LNCaP clone FGC (cell line): ENCODE measurements around the gene BLNK.
"Not testable (repeated sequence)": the region's sequence is repeated elsewhere in the genome, so short reads cannot be mapped to it uniquely, and the experiment has no call there.

ENCODE experiments used
- DNase-seq: peaks from one replicate; pipeline ENCODE4 v3.0.0-alpha.2; 2011; ENCODE audit warnings: low read depth
- H3K4me3 ChIP-seq: 2 replicates; pipeline ENCODE4 v1.5.1; 2011; ENCODE audit warnings: mild to moderate bottlenecking, low read depth, low read length, control low read depth
- TF ChIP-seq, protein P1 (sequence below): IDR thresholded peaks from 2 replicates; pipeline ENCODE4 v1.5.1; 2012; ENCODE audit warnings: mild to moderate bottlenecking; ENCODE audit not compliant: control insufficient read depth, insufficient read depth; ENCODE audit errors: extremely low read depth

BLNK gene

DNA sequence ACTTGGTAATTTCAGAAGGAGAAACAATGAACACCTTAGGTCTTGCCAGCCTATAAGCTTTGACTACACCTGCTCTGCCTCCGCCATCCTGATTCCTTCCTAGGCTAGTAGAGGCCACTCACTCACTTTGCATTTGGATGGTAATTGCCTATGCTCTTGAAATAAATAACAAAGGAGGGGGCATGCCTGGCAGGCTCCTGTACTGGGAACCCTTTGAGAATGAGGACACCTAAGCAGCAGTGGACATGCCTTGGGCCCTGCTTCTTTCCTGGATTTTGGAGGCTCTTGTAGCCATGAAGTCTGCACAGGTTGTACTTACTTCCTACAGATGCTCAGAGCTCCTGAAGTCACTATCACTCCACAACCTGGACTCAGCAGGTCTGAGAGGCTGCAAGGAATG lies 65.8 kb downstream of the BLNK start:
- H3K4me3 ChIP-seq, result no peak overlapping the region
- TF ChIP-seq, protein P1, sequence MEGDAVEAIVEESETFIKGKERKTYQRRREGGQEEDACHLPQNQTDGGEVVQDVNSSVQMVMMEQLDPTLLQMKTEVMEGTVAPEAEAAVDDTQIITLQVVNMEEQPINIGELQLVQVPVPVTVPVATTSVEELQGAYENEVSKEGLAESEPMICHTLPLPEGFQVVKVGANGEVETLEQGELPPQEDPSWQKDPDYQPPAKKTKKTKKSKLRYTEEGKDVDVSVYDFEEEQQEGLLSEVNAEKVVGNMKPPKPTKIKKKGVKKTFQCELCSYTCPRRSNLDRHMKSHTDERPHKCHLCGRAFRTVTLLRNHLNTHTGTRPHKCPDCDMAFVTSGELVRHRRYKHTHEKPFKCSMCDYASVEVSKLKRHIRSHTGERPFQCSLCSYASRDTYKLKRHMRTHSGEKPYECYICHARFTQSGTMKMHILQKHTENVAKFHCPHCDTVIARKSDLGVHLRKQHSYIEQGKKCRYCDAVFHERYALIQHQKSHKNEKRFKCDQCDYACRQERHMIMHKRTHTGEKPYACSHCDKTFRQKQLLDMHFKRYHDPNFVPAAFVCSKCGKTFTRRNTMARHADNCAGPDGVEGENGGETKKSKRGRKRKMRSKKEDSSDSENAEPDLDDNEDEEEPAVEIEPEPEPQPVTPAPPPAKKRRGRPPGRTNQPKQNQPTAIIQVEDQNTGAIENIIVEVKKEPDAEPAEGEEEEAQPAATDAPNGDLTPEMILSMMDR, result no peak
- DNase-seq, result no peak

DNA sequence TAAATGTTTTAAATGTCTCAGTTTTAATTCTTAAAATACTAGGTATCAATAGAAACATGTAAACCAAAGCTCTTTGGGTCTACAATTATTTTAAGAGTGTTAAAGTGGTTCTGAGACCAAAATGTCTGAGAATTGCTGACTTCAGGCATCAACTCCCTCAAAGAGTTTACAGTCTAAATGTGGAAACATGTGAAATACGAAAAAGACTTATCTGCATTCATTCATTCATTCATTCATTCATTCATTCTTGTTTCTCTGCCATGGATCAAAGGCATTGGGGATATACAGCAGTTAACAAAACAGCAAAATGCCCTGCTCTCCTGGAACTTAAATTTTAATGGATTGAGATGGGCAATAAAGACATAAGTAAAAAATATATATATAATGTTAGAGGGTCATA lies 69.8 kb downstream of the BLNK start:
- TF ChIP-seq, protein P1, result no peak
- H3K4me3 ChIP-seq, result no peak overlapping the region
- DNase-seq, result no peak

DNA sequence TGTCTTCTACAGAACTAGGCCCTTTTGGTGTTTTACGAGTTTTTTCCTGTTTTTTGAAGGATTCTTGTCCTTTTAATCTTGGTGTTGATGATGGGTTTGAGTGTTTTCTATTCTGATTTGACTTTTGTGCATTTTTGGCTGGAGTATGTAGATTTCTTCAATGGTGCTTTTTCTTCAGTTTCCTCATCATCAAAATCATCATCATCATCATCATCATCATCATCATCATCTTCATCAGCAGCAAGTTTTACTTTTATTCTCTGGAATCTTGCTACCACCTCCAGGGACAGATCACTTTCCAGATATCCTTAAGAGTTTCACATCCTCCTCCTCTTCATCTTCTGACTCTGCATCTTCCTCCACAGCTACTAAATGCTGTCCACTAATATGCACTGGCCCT lies 81.9 kb downstream of the BLNK start:
- not testable (repeated sequence) for DNase-seq, H3K4me3 ChIP-seq

DNA sequence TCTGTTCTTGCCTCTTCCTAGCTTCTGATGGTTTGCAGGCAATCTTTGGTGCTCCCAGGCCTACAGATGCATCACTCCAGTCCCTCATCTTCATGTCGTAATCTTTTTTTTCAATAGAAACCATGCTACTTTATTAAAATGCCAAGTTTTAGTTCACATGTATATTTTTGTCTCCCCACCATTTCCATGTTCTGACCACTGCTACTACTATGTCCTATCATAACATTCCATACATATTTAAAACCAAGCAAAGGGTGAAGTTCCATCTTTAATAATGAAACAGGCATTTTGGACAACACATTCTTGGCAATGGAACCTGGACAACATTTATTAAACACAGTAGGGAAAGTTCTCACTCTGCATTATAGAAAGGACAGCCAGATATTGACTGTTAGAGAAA lies 82.5 kb downstream of the BLNK start:
- TF ChIP-seq, protein P1, result no peak
- DNase-seq, result no peak
- H3K4me3 ChIP-seq, result no peak overlapping the region

DNA sequence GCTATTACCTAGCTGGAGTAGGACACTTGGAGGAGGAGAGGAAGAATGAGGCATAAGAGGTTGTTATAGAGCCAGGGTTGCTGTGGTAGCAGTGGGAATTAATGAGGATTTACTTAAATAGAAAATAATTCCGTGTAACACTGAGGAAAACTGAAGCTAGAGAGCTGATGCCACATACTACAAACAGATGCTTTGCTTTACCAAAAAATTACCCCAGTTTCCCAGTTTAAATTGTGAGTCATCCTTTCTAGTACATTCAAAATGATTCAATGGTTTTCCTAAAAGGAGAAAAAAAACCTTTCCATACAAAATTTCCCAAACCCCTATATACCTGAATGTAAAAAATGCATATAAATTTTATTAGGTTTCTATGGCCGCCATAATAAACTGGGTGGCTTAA lies 82.9 kb downstream of the BLNK start:
- DNase-seq, result no peak
- TF ChIP-seq, protein P1, result no peak
- H3K4me3 ChIP-seq, result no peak overlapping the region

DNA sequence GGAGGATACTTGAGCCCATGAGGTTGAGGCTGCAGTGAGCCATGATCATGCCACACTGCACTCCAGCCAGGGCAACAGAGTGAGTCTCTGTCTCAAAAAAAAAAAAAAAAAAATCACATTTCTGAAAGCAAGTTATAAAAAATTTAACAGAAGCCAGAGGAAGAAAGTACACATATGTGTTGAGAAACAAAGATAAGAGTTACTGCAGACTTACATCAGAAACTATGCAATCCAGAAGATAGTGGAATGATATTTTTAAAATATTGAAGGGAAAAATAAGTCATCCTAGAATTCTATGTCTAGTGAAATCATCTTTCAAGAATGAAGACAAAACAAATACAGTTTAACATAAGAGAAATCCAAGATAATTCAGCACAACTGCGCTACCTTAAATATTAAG lies 94.4 kb downstream of the BLNK start:
- H3K4me3 ChIP-seq, result no peak overlapping the region
- TF ChIP-seq, protein P1, result no peak
- no peak for DNase-seq

DNA sequence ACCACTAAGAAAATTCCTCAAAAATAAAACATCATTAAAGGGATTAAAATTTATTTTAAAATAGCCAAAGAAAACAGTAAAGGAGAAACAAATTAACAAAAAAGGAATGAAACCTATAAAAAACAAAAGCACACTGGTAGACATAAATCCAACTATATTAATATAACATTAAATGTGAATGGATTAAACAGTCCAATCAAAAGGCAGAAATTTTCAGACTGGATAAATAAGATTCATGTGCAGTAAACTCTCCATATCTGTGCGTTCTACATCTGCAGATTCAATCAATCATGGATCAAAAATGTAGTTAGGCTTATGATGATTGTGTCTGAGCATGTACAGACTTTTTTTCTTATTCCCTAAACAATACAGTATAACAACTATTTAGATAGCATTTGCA lies 98.7 kb downstream of the BLNK start:
- DNase-seq, result no peak
- TF ChIP-seq, protein P1, result no peak
- H3K4me3 ChIP-seq, result no peak overlapping the region

DNA sequence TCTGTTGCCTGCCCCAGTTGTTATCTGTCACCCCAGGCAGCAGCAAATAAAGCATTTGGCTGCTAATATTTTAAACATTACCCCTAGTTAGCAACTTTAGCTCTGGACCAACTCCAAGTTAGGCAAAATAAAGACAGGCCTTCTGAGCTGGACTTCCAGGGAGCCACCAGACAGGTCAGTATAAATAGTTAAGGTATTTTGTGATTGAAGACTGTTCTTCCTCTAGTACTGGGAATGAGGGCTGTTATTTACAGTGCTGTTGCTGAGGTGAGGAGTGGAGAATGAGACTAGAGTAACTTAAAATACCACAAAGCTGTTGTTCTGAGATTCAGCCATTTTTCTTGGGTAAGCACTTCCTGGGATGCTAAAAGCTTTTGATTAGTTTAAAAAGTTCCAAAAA lies 101.1 kb downstream of the BLNK start:
- no peak for DNase-seq
- TF ChIP-seq, protein P1, result no peak

More for the DNA sequence above, 101.1 kb downstream of the BLNK start:
- H3K4me3 ChIP-seq, result no peak overlapping the region
